HL-60 (cell line): ENCODE measurements around the gene FOXO6.

ENCODE experiments used
- GABPA ChIP-seq: IDR thresholded peaks from 2 replicates; pipeline ENCODE4 v1.6.1; 2012; ENCODE audit warnings: low read depth
- POLR2AphosphoS5 ChIP-seq: IDR thresholded peaks from 2 replicates; pipeline ENCODE4 v1.6.1; 2012; ENCODE audit warnings: low read depth
- REST ChIP-seq: IDR thresholded peaks from 2 replicates; pipeline ENCODE4 v1.6.1; 2012; ENCODE audit warnings: low read depth; ENCODE audit not compliant: insufficient replicate concordance
- SPI1 ChIP-seq: IDR thresholded peaks from 2 replicates; pipeline ENCODE4 v1.6.1; 2012; ENCODE audit warnings: low read depth, mild to moderate bottlenecking, borderline replicate concordance
- TF ChIP-seq, protein P1 (sequence below): IDR thresholded peaks from one replicate; pipeline ENCODE4 v1.5.1; 2011; ENCODE audit warnings: low read length, control low read depth, inconsistent platforms; ENCODE audit not compliant: insufficient read depth

- TF ChIP-seq, protein P1, sequence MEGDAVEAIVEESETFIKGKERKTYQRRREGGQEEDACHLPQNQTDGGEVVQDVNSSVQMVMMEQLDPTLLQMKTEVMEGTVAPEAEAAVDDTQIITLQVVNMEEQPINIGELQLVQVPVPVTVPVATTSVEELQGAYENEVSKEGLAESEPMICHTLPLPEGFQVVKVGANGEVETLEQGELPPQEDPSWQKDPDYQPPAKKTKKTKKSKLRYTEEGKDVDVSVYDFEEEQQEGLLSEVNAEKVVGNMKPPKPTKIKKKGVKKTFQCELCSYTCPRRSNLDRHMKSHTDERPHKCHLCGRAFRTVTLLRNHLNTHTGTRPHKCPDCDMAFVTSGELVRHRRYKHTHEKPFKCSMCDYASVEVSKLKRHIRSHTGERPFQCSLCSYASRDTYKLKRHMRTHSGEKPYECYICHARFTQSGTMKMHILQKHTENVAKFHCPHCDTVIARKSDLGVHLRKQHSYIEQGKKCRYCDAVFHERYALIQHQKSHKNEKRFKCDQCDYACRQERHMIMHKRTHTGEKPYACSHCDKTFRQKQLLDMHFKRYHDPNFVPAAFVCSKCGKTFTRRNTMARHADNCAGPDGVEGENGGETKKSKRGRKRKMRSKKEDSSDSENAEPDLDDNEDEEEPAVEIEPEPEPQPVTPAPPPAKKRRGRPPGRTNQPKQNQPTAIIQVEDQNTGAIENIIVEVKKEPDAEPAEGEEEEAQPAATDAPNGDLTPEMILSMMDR = no peak
- TF ChIP-seq POLR2AphosphoS5 (no peak), SPI1 (no peak), REST (no peak), GABPA (no peak)
These were observed 11.2 kb upstream of the FOXO6 start for GRCh38 chr1:41350055-41350378.
